ENCODE data around the gene TMCC2.
"Not testable (repeated sequence)": the region's sequence is repeated elsewhere in the genome, so short reads cannot be mapped to it uniquely, and the experiment has no call there.

Gene TMCC2

GRCh38 chr1:205262731-205263171 lies 35.0 kb downstream of the TMCC2 start:
- DNase-seq = no peak

GRCh38 chr1:205263580-205264190 lies 35.9 kb downstream of the TMCC2 start:
- peak; percentile 67 for DNase-seq

GRCh38 chr1:205266611-205267305 lies 39.0 kb downstream of the TMCC2 start:
- DNase-seq = no peak

GRCh38 chr1:205267306-205267902 lies 39.7 kb downstream of the TMCC2 start:
- peak; percentile 88 for DNase-seq

- DNase-seq = no peak
Observed at GRCh38 chr1:205268846-205269680, 41.3 kb downstream of the TMCC2 start.

GRCh38 chr1:205269711-205270110 lies 42.0 kb downstream of the TMCC2 start:
- no peak for DNase-seq

- DNase-seq = no peak
Observed at GRCh38 chr1:205270271-205270670, 42.5 kb downstream of the TMCC2 start.

- DNase-seq = no peak
Observed at GRCh38 chr1:205270764-205271163, 43.0 kb downstream of the TMCC2 start.

GRCh38 chr1:205271277-205271676 lies 43.5 kb downstream of the TMCC2 start:
- DNase-seq = no peak

- no peak for DNase-seq
Observed at GRCh38 chr1:205271745-205272144, 44.0 kb downstream of the TMCC2 start.

GRCh38 chr1:205272536-205272935 lies 44.8 kb downstream of the TMCC2 start:
- peak; percentile 18 for DNase-seq

GRCh38 chr1:205273551-205273982 lies 45.8 kb downstream of the TMCC2 start:
- DNase-seq = peak; percentile 75

- DNase-seq = no peak
Observed at GRCh38 chr1:205274041-205274691, 46.4 kb downstream of the TMCC2 start.

GRCh38 chr1:205275133-205275532 lies 47.4 kb downstream of the TMCC2 start:
- no peak for DNase-seq

GRCh38 chr1:205275916-205276688 lies 48.4 kb downstream of the TMCC2 start:
- DNase-seq = no peak

- DNase-seq = no peak
Observed at GRCh38 chr1:205276689-205277065, 48.9 kb downstream of the TMCC2 start.

GRCh38 chr1:205279986-205280385 lies 52.2 kb downstream of the TMCC2 start:
- DNase-seq = no peak

GRCh38 chr1:205280666-205281395 lies 53.1 kb downstream of the TMCC2 start:
- DNase-seq = not testable (repeated sequence)

- no peak for DNase-seq
Observed at GRCh38 chr1:205283270-205284147, 55.8 kb downstream of the TMCC2 start.

Measured in hematopoietic multipotent progenitor cell treated with erythropoietin and hydrocortisone succinate and interleukin-3 and kit ligand, for 8 days (in vitro differentiated cells).